Gastroesophageal sphincter (tissue), 3 donors: ENCODE results near the gene LAMC1.

ENCODE experiments used
- CTCF ChIP-seq, 4 experiments: fragments of 200-600 bp in 2 of 4; fragments of 450-650 bp in 2 of 4; sonication (generic) in 1 of 4; IDR thresholded peaks; one replicate each; pipeline ENCODE4 v1.5.1; 2017 to 2019; ENCODE audit warnings: antibody characterized with exemption in 4 of 4, mild to moderate bottlenecking in 2 of 4, moderate library complexity in 2 of 4
- POLR2AphosphoS5 ChIP-seq: sonication (generic); formaldehyde crosslinking; IDR thresholded peaks from one replicate; pipeline ENCODE4 v1.6.1; 2017; ENCODE audit warnings: antibody characterized with exemption

GRCh38 chr1:183004141-183004540 is 19.1 kb upstream of the LAMC1 start:
- TF ChIP-seq CTCF (IDR thresholded peaks at IDR 0.05) (no peak), POLR2AphosphoS5 (no peak)
